Mucosa of stomach (tissue), 1 donor: ENCODE data around the gene EPHB1.

Experiments
- H3K27me3 ChIP-seq: one replicate; pipeline ENCODE4 v1.7.0; 2013; ENCODE audit warnings: mild to moderate bottlenecking, low read length; ENCODE audit not compliant: control insufficient read depth, insufficient read depth
- H3K36me3 ChIP-seq: one replicate; pipeline ENCODE4 v1.7.0; 2013; ENCODE audit warnings: low read length; ENCODE audit not compliant: control insufficient read depth, insufficient read depth
- H3K4me1 ChIP-seq: one replicate; pipeline ENCODE4 v1.7.0; 2013; ENCODE audit warnings: mild to moderate bottlenecking, low read length; ENCODE audit not compliant: control insufficient read depth, insufficient read depth
- H3K4me3 ChIP-seq: one replicate; pipeline ENCODE4 v1.7.0; 2013; ENCODE audit warnings: low read length
- H3K9ac ChIP-seq: one replicate; pipeline ENCODE4 v1.7.0; 2013; ENCODE audit warnings: mild to moderate bottlenecking, low read length, moderate library complexity
- H3K9me3 ChIP-seq: one replicate; pipeline ENCODE4 v1.7.0; 2013; ENCODE audit warnings: mild to moderate bottlenecking, low read length, moderate library complexity; ENCODE audit not compliant: control insufficient read depth
- donor health status: Pancreatic carcinoma.

EPHB1 gene

GRCh38 chr3:134896696-134897095 lies 101.6 kb downstream of the EPHB1 start:
- H3K4me1 ChIP-seq, result no peaks in the 10 kb centered on the region

GRCh38 chr3:134897391-134898141 lies 102.5 kb downstream of the EPHB1 start:
- no peaks in the 10 kb centered on the region for H3K27me3 ChIP-seq
- no peaks in the 10 kb centered on the region for H3K36me3 ChIP-seq
- H3K9me3 ChIP-seq, result no peaks in the 10 kb centered on the region
- no peak overlapping the region for H3K9ac ChIP-seq
- H3K4me3 ChIP-seq, result no peak overlapping the region
- H3K4me1 ChIP-seq, result no peaks in the 10 kb centered on the region

More at GRCh38 chr3:134896696-134897095, 101.6 kb downstream of the EPHB1 start:
- H3K4me3 ChIP-seq, result no peak overlapping the region
- H3K9ac ChIP-seq, result no peak overlapping the region
- no peaks in the 10 kb centered on the region for H3K36me3 ChIP-seq
- H3K27me3 ChIP-seq, result no peaks in the 10 kb centered on the region
- H3K9me3 ChIP-seq, result no peaks in the 10 kb centered on the region

GRCh38 chr3:134898181-134898754 lies 103.2 kb downstream of the EPHB1 start:
- Histone ChIP-seq H3K4me1 (no peaks in the 10 kb centered on the region), H3K36me3 (no peaks in the 10 kb centered on the region), H3K9me3 (no peaks in the 10 kb centered on the region), H3K27me3 (no peaks in the 10 kb centered on the region), H3K9ac (no peak overlapping the region), H3K4me3 (no peak overlapping the region)

- H3K36me3 ChIP-seq, result no peaks in the 10 kb centered on the region
- H3K4me3 ChIP-seq, result no peak overlapping the region
- H3K9me3 ChIP-seq, result no peaks in the 10 kb centered on the region
- no peaks in the 10 kb centered on the region for H3K4me1 ChIP-seq
- H3K9ac ChIP-seq, result no peak overlapping the region
- H3K27me3 ChIP-seq, result no peaks in the 10 kb centered on the region
Measured at GRCh38 chr3:134899786-134900185, 104.7 kb downstream of the EPHB1 start.

DNA sequence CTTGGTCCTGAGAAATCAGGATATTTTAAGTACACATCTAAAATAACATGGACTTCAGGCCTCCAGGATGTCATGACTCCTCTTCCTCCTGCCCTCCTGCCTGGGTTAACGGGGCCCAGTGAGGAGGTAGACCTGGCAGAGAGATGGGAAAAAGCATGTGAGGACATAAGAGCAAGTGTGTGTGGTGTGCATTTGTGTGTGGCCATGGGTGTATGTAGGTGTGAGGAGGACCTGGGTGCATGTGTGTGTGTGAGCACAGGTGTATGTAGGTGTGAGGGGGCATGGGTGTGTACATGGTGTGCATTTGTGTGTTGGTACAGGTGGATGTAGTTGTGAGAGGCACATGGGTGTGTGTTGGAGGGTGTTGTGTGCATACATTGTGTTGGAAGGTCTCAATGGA lies 105.4 kb downstream of the EPHB1 start:
- H3K9ac ChIP-seq, result no peak overlapping the region
- no peak overlapping the region for H3K4me3 ChIP-seq

GRCh38 chr3:134901461-134901860 lies 106.4 kb downstream of the EPHB1 start:
- Histone ChIP-seq H3K9ac (no peak overlapping the region), H3K27me3 (no peaks in the 10 kb centered on the region), H3K9me3 (no peaks in the 10 kb centered on the region), H3K36me3 (no peaks in the 10 kb centered on the region), H3K4me3 (no peak overlapping the region), H3K4me1 (no peaks in the 10 kb centered on the region)

More for the DNA sequence above, 105.4 kb downstream of the EPHB1 start:
- no peaks in the 10 kb centered on the region for H3K36me3 ChIP-seq
- H3K4me1 ChIP-seq, result no peaks in the 10 kb centered on the region
- no peaks in the 10 kb centered on the region for H3K27me3 ChIP-seq
- H3K9me3 ChIP-seq, result no peaks in the 10 kb centered on the region

DNA sequence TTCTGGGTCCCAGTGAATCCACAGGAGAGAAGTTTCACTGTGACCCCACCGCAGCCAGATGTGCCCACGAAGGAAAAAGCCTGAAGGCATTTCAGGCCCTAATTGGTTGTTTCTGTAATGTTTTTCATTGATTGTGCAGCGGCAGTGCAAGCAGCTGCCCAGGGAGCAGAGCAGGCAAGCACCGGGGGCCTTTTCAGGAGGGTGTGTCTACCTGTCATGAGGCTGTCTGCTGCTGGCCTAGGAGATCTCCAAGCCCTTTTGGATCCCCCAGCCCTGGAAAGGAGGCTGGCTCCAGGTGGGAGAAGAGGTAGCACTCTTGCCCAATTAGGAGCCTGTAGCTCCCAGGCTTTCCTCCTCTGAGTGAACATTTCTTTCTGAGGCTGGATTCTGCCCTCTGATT lies 108.8 kb downstream of the EPHB1 start:
- Histone ChIP-seq H3K4me3 (no peak overlapping the region), H3K27me3 (no peaks in the 10 kb centered on the region), H3K36me3 (no peaks in the 10 kb centered on the region), H3K4me1 (no peaks in the 10 kb centered on the region), H3K9me3 (no peaks in the 10 kb centered on the region), H3K9ac (no peak overlapping the region)

DNA sequence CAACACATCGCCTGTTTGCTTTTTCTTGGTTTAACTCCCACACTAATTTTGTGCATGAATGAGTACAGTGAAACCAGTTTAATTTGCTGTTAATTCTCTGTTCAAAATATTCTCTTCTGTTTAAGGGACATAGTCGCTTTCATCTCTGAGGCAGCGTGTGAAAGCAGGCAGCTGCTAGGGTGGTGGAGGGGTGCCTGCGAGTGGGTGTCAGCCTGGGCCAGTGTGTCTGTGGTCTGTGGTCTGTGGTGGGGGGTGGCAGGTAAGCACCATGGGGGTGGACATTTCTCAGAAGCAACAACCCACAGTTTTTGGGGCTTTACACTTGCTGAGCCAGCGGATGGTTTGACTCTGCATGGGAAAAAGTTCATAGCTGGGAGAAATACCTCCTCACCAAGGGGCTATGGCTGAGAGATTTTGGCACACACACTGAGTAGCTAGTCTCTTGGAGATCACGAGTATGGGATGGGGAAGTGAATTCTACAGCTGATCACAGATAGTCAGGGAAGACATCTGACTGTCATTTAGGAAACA lies 109.2 kb downstream of the EPHB1 start:
- Histone ChIP-seq H3K36me3 (no peaks in the 10 kb centered on the region), H3K9ac (no peak overlapping the region), H3K9me3 (no peaks in the 10 kb centered on the region)

GRCh38 chr3:134904776-134905646 lies 110.0 kb downstream of the EPHB1 start:
- Histone ChIP-seq H3K4me1 (no peaks in the 10 kb centered on the region), H3K36me3 (no peaks in the 10 kb centered on the region), H3K9ac (no peak overlapping the region), H3K27me3 (no peaks in the 10 kb centered on the region), H3K9me3 (no peaks in the 10 kb centered on the region), H3K4me3 (no peak overlapping the region)

More for the DNA sequence above, 109.2 kb downstream of the EPHB1 start:
- no peaks in the 10 kb centered on the region for H3K4me1 ChIP-seq
- no peaks in the 10 kb centered on the region for H3K27me3 ChIP-seq
- no peak overlapping the region for H3K4me3 ChIP-seq

- Histone ChIP-seq H3K4me3 (no peak overlapping the region), H3K9me3 (no peaks in the 10 kb centered on the region), H3K27me3 (no peaks in the 10 kb centered on the region), H3K36me3 (no peaks in the 10 kb centered on the region), H3K9ac (no peak overlapping the region), H3K4me1 (no peaks in the 10 kb centered on the region)
Measured at GRCh38 chr3:134905647-134905935, 110.5 kb downstream of the EPHB1 start.

DNA sequence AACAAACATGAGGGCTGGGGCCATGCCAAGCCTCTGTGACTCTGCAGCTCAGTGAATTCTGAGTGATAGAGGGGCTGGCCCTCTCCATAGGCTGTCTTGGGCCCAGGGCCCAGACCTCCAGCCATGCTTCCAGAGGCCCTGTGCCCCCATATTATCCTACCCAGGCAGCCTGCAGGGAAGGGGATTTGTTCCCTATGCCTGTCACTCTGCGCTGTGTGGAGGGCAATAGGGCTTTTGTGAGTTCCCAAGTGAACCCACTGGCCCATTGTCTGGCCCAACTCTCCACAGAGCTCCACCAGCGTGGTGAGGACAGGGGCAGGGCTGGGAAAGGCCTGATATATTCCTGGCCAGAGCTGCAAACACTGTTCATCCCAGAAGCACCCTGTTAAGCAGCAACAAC lies 113.2 kb downstream of the EPHB1 start:
- Histone ChIP-seq H3K9ac (no peak overlapping the region), H3K9me3 (no peaks in the 10 kb centered on the region), H3K4me1 (no peaks in the 10 kb centered on the region), H3K36me3 (no peaks in the 10 kb centered on the region), H3K4me3 (no peak overlapping the region), H3K27me3 (no peaks in the 10 kb centered on the region)

- no peak overlapping the region for H3K4me3 ChIP-seq
- no peaks in the 10 kb centered on the region for H3K9me3 ChIP-seq
- no peak overlapping the region for H3K9ac ChIP-seq
- H3K27me3 ChIP-seq, result no peaks in the 10 kb centered on the region
- H3K4me1 ChIP-seq, result no peaks in the 10 kb centered on the region
- no peaks in the 10 kb centered on the region for H3K36me3 ChIP-seq
Measured at GRCh38 chr3:134910026-134910425, 115.0 kb downstream of the EPHB1 start.
